HCT116 (cell line): ENCODE measurements around the gene IL36B. TPM values are rescaled to one million over a fixed set of nuclear protein-coding genes. Genes with fewer than 3 reads are reported as not detected.

Source experiments
- ATAC-seq: fragments of 200-7000 bp; cut with Tn5 transposase; 2 replicates; pipeline ENCODE4 v1.9.1; 2020; ENCODE audit warnings: mild to moderate bottlenecking, moderate library complexity
- BruUV-seq: library from RNA; stranded (reverse); fragments of 400-500 nt; replicated peaks from 2 replicates; lab custom pipeline; 2021; lab: Mats Ljungman, UMichigan
- CTCF ChIA-PET: fragments of 300-600 bp; sonication (Branson Sonifier 250); formaldehyde crosslinking; loops from one replicate; lab custom pipeline; 2021; ENCODE audit warnings: antibody characterized with exemption; lab: Charles Lee
- POLR2A ChIA-PET: fragments of 300-600, 350-600 bp; sonication (Branson Sonifier 250); formaldehyde crosslinking; loops from one replicate; lab custom pipeline; 2021; ENCODE audit warnings: antibody characterized with exemption; lab: Charles Lee
- RAD21 ChIA-PET, 2 experiments: fragments of 300-600 bp; sonication (Branson Sonifier 250); formaldehyde crosslinking; loops; one replicate each; lab custom pipeline; 2023; ENCODE audit warnings: low total read pairs in 2 of 2; ENCODE audit not compliant: uncharacterized antibody in 2 of 2, unreplicated experiment in 2 of 2, low non-redundant PET in 1 of 2; lab: Charles Lee
- DNase-seq: peaks from one replicate; pipeline ENCODE4 v3.0.0-alpha.2; 2010; ENCODE audit warnings: low read depth, low spot score
- H2AFZ ChIP-seq: fragments of 200-600 bp; shearing (Covaris generic), sonication (generic); 2 replicates; pipeline ENCODE4 v1.6.1; 2017; ENCODE audit warnings: low read depth, mixed run types, mixed read lengths, antibody characterized with exemption, low read length; ENCODE audit not compliant: poor library complexity, severe bottlenecking
- H3K27ac ChIP-seq: 2 replicates; pipeline ENCODE4 v1.5.1; 2012; ENCODE audit warnings: low read depth, low read length
- H3K27me3 ChIP-seq: fragments of 200-600 bp; sonication (generic); 2 replicates; pipeline ENCODE4 v1.6.1; 2016; ENCODE audit warnings: mixed run types, low read length, mixed read lengths; ENCODE audit not compliant: insufficient read depth
- H3K36me3 ChIP-seq, 2 experiments: fragments of 200-500 bp in 1 of 2; fragments of 200-600 bp in 1 of 2; sonication (Bioruptor generic) in 1 of 2; sonication (generic) in 1 of 2; 2 replicates each; pipeline versions ENCODE4 v1.5.1 to v1.6.1; 2014 to 2016; ENCODE audit warnings: low read length in 2 of 2, inconsistent platforms in 1 of 2, mixed read lengths in 1 of 2, mixed run types in 1 of 2; ENCODE audit not compliant: insufficient read depth in 2 of 2, control insufficient read depth in 1 of 2
- H3K4me1 ChIP-seq, 2 experiments: fragments of 200-600 bp in 1 of 2; sonication (generic) in 1 of 2; 2 replicates each; pipeline versions ENCODE4 v1.5.1 to v1.6.1; 2012 to 2017; ENCODE audit warnings: low read length in 2 of 2, inconsistent platforms in 1 of 2, mild to moderate bottlenecking in 1 of 2, mixed read lengths in 1 of 2, mixed run types in 1 of 2, moderate library complexity in 1 of 2; ENCODE audit not compliant: insufficient read depth in 2 of 2, control insufficient read depth in 1 of 2
- H3K4me2 ChIP-seq: fragments of 200-600 bp; sonication (generic); 2 replicates; pipeline ENCODE4 v1.6.1; 2017; ENCODE audit warnings: mixed run types, low read length, mixed read lengths
- H3K4me3 ChIP-seq, 2 experiments: fragments of 200-600 bp in 1 of 2; sonication (generic) in 1 of 2; replicated peaks in 1 of 2; 2 replicates each; pipeline ENCODE4 v1.5.1; 2011 to 2016; ENCODE audit warnings: low read length in 2 of 2, control low read depth in 1 of 2, low read depth in 1 of 2, mild to moderate bottlenecking in 1 of 2, mixed read lengths in 1 of 2, mixed run types in 1 of 2
- H3K79me2 ChIP-seq: fragments of 200-600 bp; sonication (generic); 2 replicates; pipeline ENCODE4 v1.6.1; 2017; ENCODE audit warnings: mild to moderate bottlenecking, mixed run types, low read length, moderate library complexity, mixed read lengths; ENCODE audit not compliant: insufficient read depth
- H3K9ac ChIP-seq: fragments of 200-600 bp; sonication (generic); 2 replicates; pipeline ENCODE4 v1.6.1; 2016; ENCODE audit warnings: low read length, mixed read lengths
- H3K9me2 ChIP-seq: fragments of 200-600 bp; sonication (generic), shearing (Covaris generic); 2 replicates; pipeline ENCODE4 v1.6.1; 2017; ENCODE audit warnings: mixed run types, mild to moderate bottlenecking, moderate library complexity; ENCODE audit not compliant: insufficient read depth
- H3K9me3 ChIP-seq, 2 experiments: fragments of 200-500 bp in 1 of 2; fragments of 200-600 bp in 1 of 2; sonication (Bioruptor generic) in 1 of 2; sonication (generic) in 1 of 2; 2 replicates each; pipeline ENCODE4 v1.6.1; 2014 to 2017; ENCODE audit warnings: low read length in 2 of 2, mixed read lengths in 2 of 2, inconsistent platforms in 1 of 2, low read depth in 1 of 2, mild to moderate bottlenecking in 1 of 2, mixed run types in 1 of 2, moderate library complexity in 1 of 2; ENCODE audit not compliant: control insufficient read depth in 1 of 2, insufficient read depth in 1 of 2
- H4K20me1 ChIP-seq: fragments of 200-600 bp; sonication (generic), shearing (Covaris generic); 2 replicates; pipeline ENCODE4 v1.6.1; 2017; ENCODE audit warnings: mixed run types, mild to moderate bottlenecking, moderate library complexity; ENCODE audit not compliant: insufficient read depth
- CEBPB ChIP-seq: IDR thresholded peaks from 2 replicates; pipeline ENCODE4 v1.6.1; 2012; ENCODE audit warnings: low read depth
- EGR1 ChIP-seq: IDR thresholded peaks from 2 replicates; pipeline ENCODE4 v1.6.1; 2012; ENCODE audit warnings: low read depth
- ELF1 ChIP-seq: IDR thresholded peaks from 2 replicates; pipeline ENCODE4 v1.6.1; 2012; ENCODE audit warnings: low read depth, borderline replicate concordance
- EZH2 ChIP-seq: fragments of 200-600 bp; sonication (generic); IDR thresholded peaks from 2 replicates; pipeline ENCODE4 v1.6.1; 2017; ENCODE audit warnings: antibody characterized with exemption, mixed run types
- JUND ChIP-seq: IDR thresholded peaks from 2 replicates; pipeline ENCODE4 v1.6.1; 2012
- POLR2AphosphoS5 ChIP-seq: IDR thresholded peaks from 2 replicates; pipeline ENCODE4 v1.6.1; 2011; ENCODE audit warnings: mild to moderate bottlenecking, low read depth, low read length, moderate library complexity
- RAD21 ChIP-seq: IDR thresholded peaks from 2 replicates; pipeline ENCODE4 v1.6.1; 2012; ENCODE audit warnings: low read depth, mild to moderate bottlenecking
- SP1 ChIP-seq: IDR thresholded peaks from 2 replicates; pipeline ENCODE4 v1.6.1; 2012; ENCODE audit warnings: low read depth
- SRF ChIP-seq: IDR thresholded peaks from 2 replicates; pipeline ENCODE4 v1.6.1; 2012; ENCODE audit warnings: low read depth
- TCF7L2 ChIP-seq: IDR thresholded peaks from 2 replicates; pipeline ENCODE4 v1.7.0; 2011; ENCODE audit warnings: borderline replicate concordance, inconsistent platforms; ENCODE audit not compliant: insufficient read depth, insufficient read length; ENCODE audit errors: extremely low read depth
- intact Hi-C: fragments of 100-400 bp; cut with micrococcal nuclease; formaldehyde crosslinking; loops from 2 replicates; pipeline ENCODE4 v1.10.0; 2022
- total RNA-seq: library from RNA; stranded (reverse); gene quantifications from one replicate; pipeline ENCODE4 v1.2.1, GENCODE V29; 2021; ENCODE audit not compliant: unreplicated experiment
- TF ChIP-seq, protein P1 (sequence below): IDR thresholded peaks from 2 replicates; pipeline ENCODE4 v1.6.1; 2011; ENCODE audit warnings: mild to moderate bottlenecking, low read length, moderate library complexity; ENCODE audit not compliant: insufficient replicate concordance; ENCODE audit errors: extremely low read depth
- TF ChIP-seq, protein P2 (sequence below): IDR thresholded peaks from 2 replicates; pipeline ENCODE4 v1.6.1; 2012; ENCODE audit warnings: low read depth
- TF ChIP-seq, protein P3 (sequence below): IDR thresholded peaks from 2 replicates; pipeline ENCODE4 v1.6.1; 2012

The IL36B gene
- total RNA-seq, 1 experiment from 2014 or later, result not detected

DNA sequence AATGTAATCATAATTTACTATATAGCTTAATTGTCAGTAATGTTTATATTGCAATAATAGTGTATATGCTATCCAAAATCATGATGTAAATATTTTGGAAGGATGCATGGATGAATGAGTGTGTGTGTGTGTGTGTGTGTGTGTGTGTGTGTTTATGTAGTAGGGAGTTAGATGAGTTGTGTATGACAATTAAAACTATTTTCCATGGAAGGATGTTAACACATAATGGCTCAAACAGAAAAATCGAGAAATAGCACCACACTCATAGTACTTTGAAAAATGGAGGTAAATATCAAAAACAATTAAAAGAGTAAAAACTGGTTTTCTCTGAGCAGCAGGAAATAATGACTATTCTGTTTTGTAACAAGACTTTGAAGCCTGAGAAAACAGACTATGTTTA, 55.5 kb downstream of the IL36B start (continued):
- TF ChIP-seq, protein P1, sequence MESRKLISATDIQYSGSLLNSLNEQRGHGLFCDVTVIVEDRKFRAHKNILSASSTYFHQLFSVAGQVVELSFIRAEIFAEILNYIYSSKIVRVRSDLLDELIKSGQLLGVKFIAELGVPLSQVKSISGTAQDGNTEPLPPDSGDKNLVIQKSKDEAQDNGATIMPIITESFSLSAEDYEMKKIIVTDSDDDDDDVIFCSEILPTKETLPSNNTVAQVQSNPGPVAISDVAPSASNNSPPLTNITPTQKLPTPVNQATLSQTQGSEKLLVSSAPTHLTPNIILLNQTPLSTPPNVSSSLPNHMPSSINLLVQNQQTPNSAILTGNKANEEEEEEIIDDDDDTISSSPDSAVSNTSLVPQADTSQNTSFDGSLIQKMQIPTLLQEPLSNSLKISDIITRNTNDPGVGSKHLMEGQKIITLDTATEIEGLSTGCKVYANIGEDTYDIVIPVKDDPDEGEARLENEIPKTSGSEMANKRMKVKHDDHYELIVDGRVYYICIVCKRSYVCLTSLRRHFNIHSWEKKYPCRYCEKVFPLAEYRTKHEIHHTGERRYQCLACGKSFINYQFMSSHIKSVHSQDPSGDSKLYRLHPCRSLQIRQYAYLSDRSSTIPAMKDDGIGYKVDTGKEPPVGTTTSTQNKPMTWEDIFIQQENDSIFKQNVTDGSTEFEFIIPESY, result no peak
- TF ChIP-seq EGR1 (no peak), TCF7L2 (no peak), JUND (no peak)
- TF ChIP-seq, protein P2, sequence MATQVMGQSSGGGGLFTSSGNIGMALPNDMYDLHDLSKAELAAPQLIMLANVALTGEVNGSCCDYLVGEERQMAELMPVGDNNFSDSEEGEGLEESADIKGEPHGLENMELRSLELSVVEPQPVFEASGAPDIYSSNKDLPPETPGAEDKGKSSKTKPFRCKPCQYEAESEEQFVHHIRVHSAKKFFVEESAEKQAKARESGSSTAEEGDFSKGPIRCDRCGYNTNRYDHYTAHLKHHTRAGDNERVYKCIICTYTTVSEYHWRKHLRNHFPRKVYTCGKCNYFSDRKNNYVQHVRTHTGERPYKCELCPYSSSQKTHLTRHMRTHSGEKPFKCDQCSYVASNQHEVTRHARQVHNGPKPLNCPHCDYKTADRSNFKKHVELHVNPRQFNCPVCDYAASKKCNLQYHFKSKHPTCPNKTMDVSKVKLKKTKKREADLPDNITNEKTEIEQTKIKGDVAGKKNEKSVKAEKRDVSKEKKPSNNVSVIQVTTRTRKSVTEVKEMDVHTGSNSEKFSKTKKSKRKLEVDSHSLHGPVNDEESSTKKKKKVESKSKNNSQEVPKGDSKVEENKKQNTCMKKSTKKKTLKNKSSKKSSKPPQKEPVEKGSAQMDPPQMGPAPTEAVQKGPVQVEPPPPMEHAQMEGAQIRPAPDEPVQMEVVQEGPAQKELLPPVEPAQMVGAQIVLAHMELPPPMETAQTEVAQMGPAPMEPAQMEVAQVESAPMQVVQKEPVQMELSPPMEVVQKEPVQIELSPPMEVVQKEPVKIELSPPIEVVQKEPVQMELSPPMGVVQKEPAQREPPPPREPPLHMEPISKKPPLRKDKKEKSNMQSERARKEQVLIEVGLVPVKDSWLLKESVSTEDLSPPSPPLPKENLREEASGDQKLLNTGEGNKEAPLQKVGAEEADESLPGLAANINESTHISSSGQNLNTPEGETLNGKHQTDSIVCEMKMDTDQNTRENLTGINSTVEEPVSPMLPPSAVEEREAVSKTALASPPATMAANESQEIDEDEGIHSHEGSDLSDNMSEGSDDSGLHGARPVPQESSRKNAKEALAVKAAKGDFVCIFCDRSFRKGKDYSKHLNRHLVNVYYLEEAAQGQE, result no peak

DNA sequence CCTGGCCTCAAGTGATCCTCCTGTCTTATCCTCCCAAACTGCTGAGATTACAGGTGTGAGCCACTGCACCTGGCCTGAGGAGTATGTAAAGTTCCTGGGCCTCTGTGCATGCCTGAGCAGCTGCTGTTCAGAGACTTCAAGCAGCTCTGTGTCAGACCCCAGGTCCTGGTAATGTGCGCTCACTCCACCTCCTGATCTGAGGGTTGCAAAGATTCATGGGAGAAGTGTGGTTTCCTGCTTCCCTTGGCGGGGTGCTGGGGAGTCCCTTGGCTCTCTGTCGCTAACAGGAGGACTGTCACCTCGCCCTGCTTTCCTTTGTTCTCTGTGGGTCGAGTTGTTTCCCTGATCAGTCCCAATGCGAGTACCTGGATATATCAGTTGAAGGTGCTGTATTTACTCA, 56.0 kb downstream of the IL36B start:
- H3K4me1 ChIP-seq, result no peaks in the 10 kb centered on the region
- H3K79me2 ChIP-seq, result no peaks in the 10 kb centered on the region
- H3K27me3 ChIP-seq, result no peaks in the 10 kb centered on the region
- ChIA-PET CTCF (no interaction called here), RAD21 (no interaction called here), POLR2A (no interaction called here)
- no peak overlapping the region for H3K4me3 ChIP-seq
- BruUV-seq, result no TSS peak
- no peak overlapping the region for H3K27ac ChIP-seq
- H3K9me3 ChIP-seq, result peaks cover 15 to 24% of the 10 kb centered on the region in 2 experiments; a peak in 3 of 4 replicates
- intact Hi-C loops, result no loop called here
- no peak for ATAC-seq
- H3K4me2 ChIP-seq, result no peak overlapping the region
- no peaks in the 10 kb centered on the region; the same call in 1 of the 2 replicates for H3K9me2 ChIP-seq
- H3K9ac ChIP-seq, result no peak overlapping the region
- no peak for DNase-seq
- H2AFZ ChIP-seq, result no peak overlapping the region
- H3K36me3 ChIP-seq, result no peaks in the 10 kb centered on the region
- H4K20me1 ChIP-seq, result no peaks in the 10 kb centered on the region
- TF ChIP-seq CEBPB (no peak), ELF1 (no peak), RAD21 (no peak), TCF7L2 (no peak), POLR2AphosphoS5 (no peak), SP1 (no peak), SRF (no peak), EZH2 (no peak)
- TF ChIP-seq, protein P2, result no peak
- TF ChIP-seq, protein P3, sequence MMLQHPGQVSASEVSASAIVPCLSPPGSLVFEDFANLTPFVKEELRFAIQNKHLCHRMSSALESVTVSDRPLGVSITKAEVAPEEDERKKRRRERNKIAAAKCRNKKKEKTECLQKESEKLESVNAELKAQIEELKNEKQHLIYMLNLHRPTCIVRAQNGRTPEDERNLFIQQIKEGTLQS, result no peak
- TF ChIP-seq, protein P1, result no peak
